ENCODE data around the gene NUP43.

- no peak for TF ChIP-seq CTCF (IDR thresholded peaks at IDR 0.05)
- TF ChIP-seq CBX2 (IDR thresholded peaks at IDR 0.05; ENCODE audit: borderline replicate concordance, low read depth): no peak
- no peak for TF ChIP-seq JUN (IDR thresholded peaks at IDR 0.05)
- no peak for TF ChIP-seq RFX5 (IDR thresholded peaks at IDR 0.05)
- TF ChIP-seq PHF8 (IDR thresholded peaks at IDR 0.05; ENCODE audit: borderline replicate concordance, low read depth): no peak
- no peak for TF ChIP-seq HOXA7 (CRISPR knock-in tag; IDR thresholded peaks at IDR 0.05)
- no peak for TF ChIP-seq FOXS1 (CRISPR knock-in tag; IDR thresholded peaks at IDR 0.05)
- TF ChIP-seq EP300 (IDR thresholded peaks at IDR 0.05): no peak
- TF ChIP-seq CHD4 (IDR thresholded peaks at IDR 0.05; ENCODE audit: borderline replicate concordance): no peak
- no peak for TF ChIP-seq POLR2A (IDR thresholded peaks at IDR 0.05; ENCODE audit: low read length)
- no peak for TF ChIP-seq SMC3 (IDR thresholded peaks at IDR 0.05)
- TF ChIP-seq GATA3 (IDR thresholded peaks at IDR 0.05; ENCODE audit: borderline replicate concordance): no peak
Measured at GRCh38 chr6:149771925-149772324, 25.6 kb upstream of the NUP43 start.
